ENCODE measurements around the gene GALM.
"Not testable (repeated sequence)": the region's sequence is repeated elsewhere in the genome, so short reads cannot be mapped to it uniquely, and the experiment has no call there.

GRCh38 chr2:38682620-38683019 is 16.7 kb downstream of the GALM start:
- TF ChIP-seq CTCF (IDR thresholded peaks at IDR 0.05; ENCODE audit: insufficient read depth, low read length, poor library complexity, severe bottlenecking); EZH2phosphoT487 (conservative IDR thresholded peaks at IDR 0.05; ENCODE audit: low read length): not testable (repeated sequence)

Data from SU-DHL-6 (cell line).